Endometrial microvascular endothelial cells (primary cell): ENCODE measurements around the gene TES. TPM values are rescaled to one million over a fixed set of nuclear protein-coding genes. Genes with fewer than 3 reads are reported as not detected.
"Not testable (repeated sequence)": the region's sequence is repeated elsewhere in the genome, so short reads cannot be mapped to it uniquely, and the experiment has no call there.

Experiments used
- in situ Hi-C: cut with HindIII; loops from 2 replicates; pipeline ENCODE4 v1.10.0; 2017; ENCODE audit warnings: low sequenced_read_pairs, low pct_unique_long_range_greater_than_20kb; ENCODE audit errors: inconsistent ontology term
- total RNA-seq: library from RNA; depleted of rRNA; stranded (reverse); fragments of >200 nt; gene quantifications from one replicate; pipeline ENCODE4 v1.2.3, GENCODE V29; 2015; ENCODE audit errors: inconsistent ontology term

The TES gene
- total RNA-seq, 1 donor from 2014 or later: 69.2 TPM

DNA sequence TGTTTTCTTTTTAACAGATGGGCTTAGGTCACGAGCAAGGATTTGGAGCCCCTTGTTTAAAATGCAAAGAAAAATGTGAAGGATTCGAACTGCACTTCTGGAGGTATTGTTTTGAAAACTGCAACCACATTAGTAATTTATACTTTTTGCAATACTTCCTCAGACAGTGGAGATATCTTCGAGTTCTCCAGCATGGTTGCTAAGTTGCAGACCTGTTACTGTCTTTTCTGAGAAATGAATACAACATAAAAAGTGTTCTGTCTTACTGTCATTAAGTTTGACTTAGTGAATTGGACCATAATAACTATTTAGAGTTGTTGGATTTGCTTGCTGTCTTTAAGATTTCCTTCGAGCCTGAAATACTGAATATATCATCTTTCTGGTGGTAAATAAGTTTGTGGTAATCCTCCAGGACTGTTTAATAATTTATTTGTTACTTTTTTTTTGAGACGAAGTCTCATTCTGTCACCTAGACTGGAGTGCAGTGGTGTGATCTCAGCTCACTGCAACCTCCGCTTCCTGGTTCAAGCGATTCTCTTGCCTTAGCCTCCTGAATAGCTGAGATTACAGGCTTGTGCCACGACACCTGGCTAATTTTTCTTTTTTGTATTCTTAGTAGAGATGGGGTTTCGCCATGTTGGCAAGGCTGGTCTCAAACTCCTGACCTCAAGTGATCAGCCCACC is 24.3 kb downstream of the TES start:
- in situ Hi-C loops: no loop called here

DNA sequence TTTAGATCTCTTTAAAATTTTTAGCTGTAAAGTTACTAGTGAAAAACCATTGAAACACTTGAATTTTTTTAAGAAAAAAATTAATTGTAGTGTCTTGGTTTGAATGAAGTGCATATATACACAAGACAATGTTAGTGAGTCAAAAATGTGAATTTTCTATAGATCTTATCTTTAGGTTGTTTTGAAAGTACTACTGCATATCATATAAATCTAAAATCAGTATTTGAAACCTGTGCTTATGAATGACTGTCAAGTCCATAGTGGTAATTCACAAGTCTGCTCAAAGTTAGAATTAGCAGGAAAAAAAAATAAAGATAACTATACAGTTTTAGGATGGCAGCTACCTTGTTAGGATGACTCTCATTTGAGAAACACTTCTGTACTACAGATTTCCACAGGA is 25.0 kb downstream of the TES start:
- in situ Hi-C loops: no loop called here

- in situ Hi-C loops: no loop called here
Observed at GRCh38 chr7:116236020-116236630, 25.8 kb downstream of the TES start.

DNA sequence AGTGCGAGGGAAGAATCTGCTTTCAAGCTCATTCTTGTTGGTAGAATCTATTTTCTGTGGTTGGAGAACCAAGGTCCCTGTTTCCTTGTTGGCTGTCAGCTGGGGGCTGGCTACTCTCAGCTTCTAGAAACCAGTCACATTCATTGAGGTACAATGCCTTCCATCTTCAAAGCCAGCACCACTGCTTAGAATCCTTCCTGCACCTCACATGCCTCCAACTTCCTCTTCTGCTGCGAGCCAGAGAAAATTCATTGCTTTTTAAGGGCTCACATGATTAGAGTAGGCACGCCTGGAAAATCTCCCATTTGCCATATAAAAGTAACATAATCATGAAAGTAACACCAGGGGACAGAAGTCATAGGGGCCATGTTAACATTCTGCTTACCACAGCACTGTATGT is 28.7 kb downstream of the TES start:
- in situ Hi-C loops: no loop called here

GRCh38 chr7:116239434-116239833 is 29.1 kb downstream of the TES start:
- in situ Hi-C loops: no loop called here

- in situ Hi-C loops: no loop called here
Observed at GRCh38 chr7:116240024-116240668, 29.8 kb downstream of the TES start.

DNA sequence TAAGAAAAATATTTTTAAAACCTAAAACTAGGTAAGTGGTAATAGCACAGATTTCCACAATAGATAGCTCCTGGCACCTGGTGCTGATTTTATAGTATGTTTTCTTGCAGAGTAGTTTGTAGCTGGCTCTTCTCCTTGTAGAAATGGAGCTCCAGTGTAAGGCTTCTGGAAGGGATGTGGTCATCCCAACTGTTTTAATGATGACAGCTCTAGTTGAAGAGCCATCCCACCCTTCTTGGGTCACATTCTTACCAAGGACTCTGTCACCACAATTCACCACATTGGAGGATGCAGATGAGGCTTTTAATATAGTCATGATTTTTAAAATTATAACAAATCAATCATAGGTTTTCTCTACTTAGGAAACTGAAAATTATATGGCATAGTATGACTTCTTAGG is 31.0 kb downstream of the TES start:
- in situ Hi-C loops: no loop called here

GRCh38 chr7:116242178-116242577 is 31.8 kb downstream of the TES start:
- in situ Hi-C loops: no loop called here

DNA sequence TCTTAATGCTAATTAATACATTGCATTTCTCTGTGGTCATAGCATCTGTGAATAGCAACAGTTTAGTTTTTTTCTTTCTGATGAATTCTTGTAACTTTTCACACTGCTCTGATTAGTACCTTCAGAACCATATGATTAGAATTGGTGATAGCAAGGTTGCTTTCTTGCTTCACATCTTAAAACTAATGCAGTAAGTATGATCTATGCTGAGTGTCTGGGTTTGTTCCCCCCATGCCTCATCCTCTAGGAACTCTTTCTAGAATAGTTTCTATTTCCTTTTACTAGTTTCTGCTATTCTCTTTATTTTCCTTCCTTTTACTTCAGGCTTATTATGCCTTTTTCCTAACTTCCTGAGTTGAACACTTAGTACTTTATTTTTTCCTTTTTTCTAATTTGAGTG is 32.4 kb downstream of the TES start:
- in situ Hi-C loops: no loop called here

DNA sequence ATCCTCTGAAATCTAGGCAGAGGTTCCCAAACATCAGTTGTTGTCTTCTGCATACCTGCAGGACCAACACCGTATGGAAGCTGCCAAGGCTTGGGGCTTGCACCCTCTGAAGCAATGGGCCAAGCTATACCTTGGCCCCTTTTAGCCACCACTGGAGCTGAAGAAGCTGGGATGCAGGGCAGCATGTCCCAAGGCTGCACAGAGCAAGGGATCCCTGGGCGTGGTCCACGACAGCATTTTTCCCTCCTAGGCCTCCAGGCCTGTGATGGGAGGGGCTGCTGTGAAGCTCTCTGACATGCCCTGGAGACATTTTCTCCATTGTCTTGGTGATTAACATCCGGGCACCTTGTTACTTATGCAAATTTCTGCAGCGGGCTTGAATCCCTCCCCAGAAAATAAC is 34.5 kb downstream of the TES start:
- in situ Hi-C loops: not testable (repeated sequence)

DNA sequence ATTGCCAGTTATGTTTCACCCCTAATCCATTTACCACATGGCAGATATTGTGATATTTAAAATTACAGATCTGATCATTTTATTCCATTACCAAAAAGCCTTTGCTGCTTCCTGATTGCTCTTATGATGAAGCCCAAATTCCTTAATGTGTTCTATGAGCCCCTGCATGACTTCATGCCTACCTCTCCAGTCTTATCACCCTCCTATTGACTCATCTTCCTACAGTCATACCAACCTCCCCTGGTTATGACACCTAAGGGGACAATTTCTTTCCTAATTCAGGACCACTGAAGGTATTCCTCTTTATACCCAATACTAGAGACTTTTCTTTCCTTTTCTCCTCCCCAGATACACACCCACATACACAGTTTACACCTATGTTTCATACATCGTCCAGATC is 36.0 kb downstream of the TES start:
- in situ Hi-C loops: no loop called here

DNA sequence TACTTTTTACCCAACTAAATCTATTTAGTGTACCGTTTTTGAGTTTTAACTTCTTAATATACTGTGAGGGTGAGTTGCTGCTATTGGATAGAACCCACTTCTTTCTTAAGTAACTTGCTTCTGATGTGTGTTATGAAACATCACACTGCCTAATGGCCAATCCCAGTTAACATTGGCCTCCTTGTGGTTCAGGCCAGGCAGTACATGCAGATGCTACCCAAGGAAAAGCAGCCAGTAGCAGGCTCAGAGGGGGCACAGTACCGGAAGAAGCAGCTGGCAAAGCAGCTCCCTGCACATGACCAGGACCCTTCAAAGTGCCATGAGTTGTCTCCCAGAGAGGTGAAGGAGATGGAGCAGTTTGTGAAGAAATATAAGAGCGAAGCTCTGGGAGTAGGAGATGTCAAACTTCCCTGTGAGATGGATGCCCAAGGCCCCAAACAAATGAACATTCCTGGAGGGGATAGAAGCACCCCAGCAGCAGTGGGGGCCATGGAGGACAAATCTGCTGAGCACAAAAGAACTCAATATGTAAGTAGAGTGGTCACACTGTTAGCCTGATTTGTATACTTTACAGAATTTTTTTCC is 39.7 kb downstream of the TES start:
- in situ Hi-C loops: loop anchor here (5.0 to 10.0 kb wide), 2 partner anchors 77 to 85 kb away; no protein-coding TSS in a partner anchor

- in situ Hi-C loops: loop anchor here (5.0 to 10.0 kb wide), 2 partner anchors 76 to 87 kb away; no protein-coding TSS in a partner anchor
Observed at GRCh38 chr7:116251675-116252074, 41.3 kb downstream of the TES start.

GRCh38 chr7:116252249-116252648 is 41.9 kb downstream of the TES start:
- in situ Hi-C loops: loop anchor here (5.0 to 10.0 kb wide), 2 partner anchors 75 to 87 kb away; no protein-coding TSS in a partner anchor

DNA sequence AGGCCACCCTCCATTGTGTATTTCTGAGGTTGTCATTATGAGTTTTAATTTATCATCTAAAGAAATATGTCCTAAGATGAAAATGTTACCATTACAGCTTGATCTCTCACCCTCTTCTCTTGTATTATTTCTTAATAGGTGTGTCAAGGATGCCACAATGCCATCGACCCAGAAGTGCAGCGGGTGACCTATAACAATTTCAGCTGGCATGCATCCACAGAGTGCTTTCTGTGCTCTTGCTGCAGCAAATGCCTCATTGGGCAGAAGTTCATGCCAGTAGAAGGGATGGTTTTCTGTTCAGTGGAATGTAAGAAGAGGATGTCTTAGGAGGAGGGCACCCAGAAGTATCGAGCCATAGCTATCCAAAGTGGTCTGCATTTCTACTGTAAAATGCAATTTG is 46.8 kb downstream of the TES start:
- in situ Hi-C loops: loop anchor here (10.0 kb wide), 1 partner anchor 92 kb away; no protein-coding TSS in a partner anchor

- in situ Hi-C loops: loop anchor here (10.0 kb wide), 1 partner anchor 94 kb away; no protein-coding TSS in a partner anchor
Observed at GRCh38 chr7:116258734-116259133, 48.4 kb downstream of the TES start.

- in situ Hi-C loops: loop anchor here (10.0 kb wide), 1 partner anchor 95 kb away; no protein-coding TSS in a partner anchor
Observed at GRCh38 chr7:116259156-116259870, 49.0 kb downstream of the TES start.

GRCh38 chr7:116259871-116260440 is 49.6 kb downstream of the TES start:
- in situ Hi-C loops: loop anchor here (10.0 kb wide), 1 partner anchor 95 kb away; no protein-coding TSS in a partner anchor

DNA sequence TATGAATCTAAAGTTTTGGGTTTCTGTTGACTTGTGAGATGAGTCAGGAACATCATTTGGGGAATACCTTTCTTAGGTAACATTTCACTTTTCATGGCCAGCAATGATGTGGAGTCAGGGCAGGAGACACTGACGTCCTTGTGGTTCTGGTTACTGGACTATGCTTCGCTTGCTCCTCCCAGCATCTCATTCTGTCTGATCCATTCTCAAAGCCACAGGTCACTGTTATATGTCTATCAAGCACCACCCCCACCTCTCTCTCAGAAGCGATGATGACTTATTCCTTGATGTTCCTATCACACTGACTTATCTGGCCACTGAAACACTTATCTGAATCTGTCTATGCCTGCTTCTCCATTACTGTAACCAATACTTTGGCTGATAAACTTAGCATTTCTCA is 51.6 kb downstream of the TES start:
- in situ Hi-C loops: no loop called here
